Adrenal gland (tissue), 12 donors: ENCODE measurements around the gene SCARB1. TPM values are rescaled to one million over a fixed set of nuclear protein-coding genes. Genes with fewer than 3 reads are reported as not detected.

Experiments
- DNase-seq, 7 donors: peaks; one replicate each; pipeline ENCODE4 v3.0.0-alpha.2; 2019 to 2020
- H3K27ac ChIP-seq, 5 donors: fragments of 200-600 bp; sonication (generic) in 4 of 5; 1 replicate in 3 of 5; 2 replicates in 2 of 5; pipeline versions ENCODE4 v1.5.1 to v1.8.0; 2016 to 2020; ENCODE audit warnings: mild to moderate bottlenecking in 1 of 5
- H3K27me3 ChIP-seq: fragments of 200-600 bp; 2 replicates; pipeline ENCODE4 v1.8.0; 2021
- H3K36me3 ChIP-seq, 2 donors: fragments of 200-600 bp; replicated peaks in 1 of 2; 1 replicate in 1 of 2; 2 replicates in 1 of 2; pipeline versions ENCODE4 v1.5.1 to v1.8.0; 2018 to 2022
- H3K4me1 ChIP-seq, 2 donors: fragments of 200-600 bp; replicated peaks in 1 of 2; 1 replicate in 1 of 2; 2 replicates in 1 of 2; pipeline versions ENCODE4 v1.5.1 to v1.8.0; 2018 to 2021
- H3K4me3 ChIP-seq, 4 donors: fragments of 200-600 bp; sonication (generic) in 3 of 4; one replicate each; pipeline ENCODE4 v1.5.1; 2016 to 2018
- H3K9me3 ChIP-seq, 3 donors: fragments of 200-600 bp; sonication (generic) in 1 of 3; replicated peaks in 1 of 3; 1 replicate in 2 of 3; 2 replicates in 1 of 3; pipeline versions ENCODE4 v1.5.1 to v1.8.0; 2016 to 2021
- POLR2A ChIP-seq, 2 donors: fragments of 450-650 bp; IDR thresholded peaks; one replicate each; pipeline ENCODE4 v1.6.1; 2017; ENCODE audit warnings: antibody characterized with exemption in 2 of 2, mild to moderate bottlenecking in 2 of 2, moderate library complexity in 1 of 2
- WGBS, 4 donors: extraction: QIAGEN DNeasy Blood & Tissue Kit in 2 of 4; methylation state at CpG; one replicate each; pipeline versions ENCODE4 v1.1.5 to v1.1.7; 2013 to 2017; 5-methylcytosine and 5-hydroxymethylcytosine counted together
- intact Hi-C, 2 donors: fragments of 100-400 bp; cut with DNase I; formaldehyde crosslinking; loops; one replicate each; pipeline versions ENCODE4 v1.14.1 to v1.15.0; 2022 to 2023
- polyA plus RNA-seq, 3 donors: library from polyadenylated mRNA; stranded (reverse); fragments of 200-250 nt in 2 of 3; fragments of 350-450 nt in 1 of 3; fragmentation: Illumina TruSeq in 1 of 3; extraction: RNeasy Lipid Tissue Mini Kit (QIAGEN cat#74804) in 1 of 3; gene quantifications; one replicate each; pipeline ENCODE4 v1.2.3, GENCODE V29; 2013 to 2014
- total RNA-seq, 9 donors: library from RNA; depleted of rRNA in 4 of 9; stranded (reverse); fragments of >200 nt in 4 of 9; fragments of 120-200 nt in 1 of 9; fragmentation: NEBNext Ultra II Directional in 1 of 9; extraction: Animal tissue kit (Norgen Biotek cat#: 25700) in 1 of 9; gene quantifications; one replicate each; pipeline versions ENCODE4 v1.1.0 to v1.2.4, GENCODE V29; 2013 to 2023
- TF ChIP-seq, protein P1 (sequence below), 6 experiments: fragments of 450-650 bp in 4 of 6; fragments of 200-600 bp in 2 of 6; sonication (generic) in 1 of 6; IDR thresholded peaks; 1 replicate in 5 of 6; 2 replicates in 1 of 6; pipeline versions ENCODE4 v1.5.1 to v1.8.0; 2016 to 2021; ENCODE audit warnings: antibody characterized with exemption in 6 of 6, mild to moderate bottlenecking in 2 of 6, moderate library complexity in 1 of 6
- donor health status: healthy with polysubstance abuse.
- donor health status: Bipolar disorder and iron deficiency.
- donor health status: DM: yes; HTN: yes; CAD: no.
- donor health status: DM: no; HTN: no; CAD: no.
- donor health status: DM: no; HTN: no; CAD: no.
- donor health status: DM: yes; HTN: yes; CAD: no.

The SCARB1 gene
- total and polyA plus RNA-seq, 12 donors, result 213 to 8,580 (median 1,325) TPM

DNA sequence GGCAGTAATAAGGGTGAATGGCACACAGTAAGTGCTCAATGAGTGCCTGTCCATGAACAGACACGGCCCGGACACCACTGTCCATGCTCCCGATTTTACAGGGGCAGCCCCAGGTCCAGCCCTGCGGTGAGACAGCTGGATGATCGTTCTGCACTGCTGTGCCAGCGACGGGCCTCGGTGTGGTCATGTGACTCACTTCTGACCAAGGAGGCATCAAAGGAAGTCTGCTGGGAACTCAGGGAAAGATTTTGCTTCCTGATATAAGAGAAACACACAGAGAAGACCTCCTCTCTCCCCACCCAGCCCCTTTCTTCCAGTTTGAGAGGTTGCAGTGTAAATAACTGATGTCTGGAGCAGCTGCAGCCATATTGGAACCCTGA is 126.6 kb downstream of the SCARB1 start:
- TF ChIP-seq, protein P1, sequence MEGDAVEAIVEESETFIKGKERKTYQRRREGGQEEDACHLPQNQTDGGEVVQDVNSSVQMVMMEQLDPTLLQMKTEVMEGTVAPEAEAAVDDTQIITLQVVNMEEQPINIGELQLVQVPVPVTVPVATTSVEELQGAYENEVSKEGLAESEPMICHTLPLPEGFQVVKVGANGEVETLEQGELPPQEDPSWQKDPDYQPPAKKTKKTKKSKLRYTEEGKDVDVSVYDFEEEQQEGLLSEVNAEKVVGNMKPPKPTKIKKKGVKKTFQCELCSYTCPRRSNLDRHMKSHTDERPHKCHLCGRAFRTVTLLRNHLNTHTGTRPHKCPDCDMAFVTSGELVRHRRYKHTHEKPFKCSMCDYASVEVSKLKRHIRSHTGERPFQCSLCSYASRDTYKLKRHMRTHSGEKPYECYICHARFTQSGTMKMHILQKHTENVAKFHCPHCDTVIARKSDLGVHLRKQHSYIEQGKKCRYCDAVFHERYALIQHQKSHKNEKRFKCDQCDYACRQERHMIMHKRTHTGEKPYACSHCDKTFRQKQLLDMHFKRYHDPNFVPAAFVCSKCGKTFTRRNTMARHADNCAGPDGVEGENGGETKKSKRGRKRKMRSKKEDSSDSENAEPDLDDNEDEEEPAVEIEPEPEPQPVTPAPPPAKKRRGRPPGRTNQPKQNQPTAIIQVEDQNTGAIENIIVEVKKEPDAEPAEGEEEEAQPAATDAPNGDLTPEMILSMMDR (IDR thresholded peaks at IDR 0.05), result no peak
- no peak for TF ChIP-seq POLR2A (IDR thresholded peaks at IDR 0.05)
- peaks cover 14 to 48% of the 10 kb centered on the region in 2 donors for H3K4me1 ChIP-seq
- H3K4me3 ChIP-seq, result peak overlapping the region in 1 of 4 donors; percentile 3
- intact Hi-C loops, result no loop called here
- H3K9me3 ChIP-seq, result peaks cover 0 to 4% (median 0%) of the 10 kb centered on the region in 3 donors
- H3K36me3 ChIP-seq, result no peaks in the 10 kb centered on the region
- peak in 4 of 7 donors; percentile 54 to 61 (median 59) for DNase-seq
- whole genome bisulfite sequencing, 4 donors, result 44 to 59% (median 52%) methylated on average over 8 of the region's 8 CpGs
- H3K27ac ChIP-seq, result peak overlapping the region in 3 of 5 donors; percentile 38 to 79 (median 68)
- no peaks in the 10 kb centered on the region for H3K27me3 ChIP-seq

GRCh38 chr12:124736115-124737039 is 127.3 kb downstream of the SCARB1 start:
- intact Hi-C loops, result no loop called here
- TF ChIP-seq, protein P1 (IDR thresholded peaks at IDR 0.05), result no peak
- TF ChIP-seq POLR2A (IDR thresholded peaks at IDR 0.05), result no peak
- Histone ChIP-seq H3K36me3 (no peaks in the 10 kb centered on the region), H3K4me3 (peak overlapping the region in 1 of 4 donors; percentile 3), H3K4me1 (peaks cover 14 to 48% of the 10 kb centered on the region in 2 donors), H3K27me3 (no peaks in the 10 kb centered on the region), H3K27ac (peak overlapping the region in 4 of 5 donors; percentile 38 to 79 (median 64)), H3K9me3 (peaks cover 0 to 4% (median 0%) of the 10 kb centered on the region in 3 donors)
- 81 to 87% (median 84%) methylated on average over 21 to 27 of the region's 27 CpGs for WGBS, 4 donors
- DNase-seq, result no peak

DNA sequence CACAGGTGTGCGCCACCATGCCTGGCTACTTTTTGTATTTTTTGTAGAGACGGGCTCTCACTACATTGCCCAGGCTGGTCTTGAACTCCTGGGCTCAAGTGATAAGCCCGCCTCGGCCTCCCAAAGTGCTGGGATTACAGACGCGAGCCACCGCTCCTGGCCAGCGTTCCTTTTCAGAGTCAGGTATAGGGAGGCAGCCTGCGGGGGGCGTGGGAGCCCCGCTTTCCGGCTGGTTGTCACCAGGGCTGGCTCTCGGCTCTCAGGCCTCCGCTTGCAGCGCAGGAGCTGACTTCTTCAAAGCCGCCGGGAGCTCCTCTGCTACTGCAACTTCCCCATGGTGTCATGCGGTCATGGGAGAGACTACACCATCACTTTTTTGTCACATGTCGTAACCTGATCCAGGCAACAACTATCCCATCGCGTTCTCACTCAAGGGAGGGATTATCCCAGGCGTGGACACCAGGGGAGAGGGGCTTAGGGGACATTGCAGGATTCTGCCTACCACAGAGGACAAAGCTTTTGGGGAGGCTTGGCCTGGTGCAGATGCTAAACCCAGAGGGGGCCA is 129.4 kb downstream of the SCARB1 start:
- peak in 4 of 7 donors; percentile 55 to 71 (median 65) for DNase-seq
- Histone ChIP-seq H3K27ac (peak overlapping the region; percentile 12 to 86 (median 53)), H3K9me3 (no peaks in the 10 kb centered on the region), H3K36me3 (no peaks in the 10 kb centered on the region), H3K4me3 (no peak overlapping the region), H3K27me3 (no peaks in the 10 kb centered on the region), H3K4me1 (peaks cover 11 to 34% of the 10 kb centered on the region in 2 donors)
- WGBS, 4 donors, result 75 to 89% (median 79%) methylated on average over 8 to 22 of the region's 22 CpGs
- intact Hi-C loops, result no loop called here
- TF ChIP-seq, protein P1 (IDR thresholded peaks at IDR 0.05), result peak in 3 of 6 experiments; percentile 18 to 32 (median 26)
- TF ChIP-seq POLR2A (IDR thresholded peaks at IDR 0.05), result no peak

- Histone ChIP-seq H3K4me1 (peaks cover 8 to 28% of the 10 kb centered on the region in 2 donors), H3K27ac (peak overlapping the region in 2 of 5 donors; percentile 75 to 77), H3K27me3 (no peaks in the 10 kb centered on the region), H3K9me3 (no peaks in the 10 kb centered on the region), H3K36me3 (no peaks in the 10 kb centered on the region), H3K4me3 (no peak overlapping the region)
- intact Hi-C loops, result no loop called here
- WGBS, 4 donors, result 46 to 55% (median 52%) methylated on average over 6 of the region's 6 CpGs
- TF ChIP-seq, protein P1 (IDR thresholded peaks at IDR 0.05), result no peak
- TF ChIP-seq POLR2A (IDR thresholded peaks at IDR 0.05), result no peak
- peak in 1 of 7 donors; percentile 48 for DNase-seq
Observed at GRCh38 chr12:124733086-124733485, 130.6 kb downstream of the SCARB1 start.
